Transverse colon (tissue), 3 donors: Measurements from ENCODE around the gene ATP1A4.

Source experiments
- CTCF ChIP-seq, 5 experiments: fragments of 200-600 bp in 3 of 5; fragments of 450-650 bp in 2 of 5; sonication (generic) in 3 of 5; IDR thresholded peaks; 1 replicate in 2 of 5; 2 replicates in 3 of 5; pipeline ENCODE4 v1.5.1; 2016 to 2017; ENCODE audit warnings: antibody characterized with exemption in 5 of 5, inconsistent platforms in 3 of 5, mild to moderate bottlenecking in 2 of 5, moderate library complexity in 1 of 5
- EP300 ChIP-seq: sonication (generic); formaldehyde crosslinking; IDR thresholded peaks from one replicate; pipeline ENCODE4 v1.6.1; 2017; ENCODE audit warnings: antibody characterized with exemption, low read depth
- POLR2A ChIP-seq: fragments of 450-650 bp; IDR thresholded peaks from one replicate; pipeline ENCODE4 v1.6.1; 2016; ENCODE audit warnings: antibody characterized with exemption, mild to moderate bottlenecking, moderate library complexity

GRCh38 chr1:160136121-160136925 lies 15.1 kb upstream of the ATP1A4 start:
- TF ChIP-seq EP300 (no peak), CTCF (IDR thresholded peaks at IDR 0.05) (no peak), POLR2A (no peak)
